ENCODE results near the gene DTD2. TPM values are rescaled to one million over a fixed set of nuclear protein-coding genes. Genes with fewer than 3 reads are reported as not detected.
"Not testable (repeated sequence)": the region's sequence is repeated elsewhere in the genome, so short reads cannot be mapped to it uniquely, and the experiment has no call there.

DTD2 gene
- 22.3 TPM for polyA plus RNA-seq (ENCODE audit: insufficient read length)
- long read RNA-seq, donor 1, transcript DTD2-203 (3 exons, 823 nt), result major isoform, 5 of 8 reads
- long read RNA-seq, donor 1, partial matches to known transcripts, result 0 of 8 reads
- long read RNA-seq, donor 1, other reads (novel, unspliced or antisense), result 0 of 8 reads
- long read RNA-seq, donor 2, partial matches to known transcripts, result 0 of 4 reads
- long read RNA-seq, donor 2, other reads (novel, unspliced or antisense), result 0 of 4 reads
- long read RNA-seq, donor 3, partial matches to known transcripts, result 0 of 3 reads
- long read RNA-seq, donor 3, other reads (novel, unspliced or antisense), result 0 of 3 reads
- long read RNA-seq, donor 4, partial matches to known transcripts, result 0 of 1 reads
- long read RNA-seq, donor 4, other reads (novel, unspliced or antisense), result 0 of 1 reads
- long read RNA-seq, donor 5, partial matches to known transcripts, result 0 of 2 reads
- long read RNA-seq, donor 5, other reads (novel, unspliced or antisense), result 0 of 2 reads
- long read RNA-seq, donor 6, partial matches to known transcripts, result 0 of 5 reads
- long read RNA-seq, donor 6, other reads (novel, unspliced or antisense), result 0 of 5 reads
- long read RNA-seq, donor 7, transcript DTD2-203 (3 exons, 823 nt), result major isoform, 9 of 11 reads
- long read RNA-seq, donor 7, partial matches to known transcripts, result 0 of 11 reads
- long read RNA-seq, donor 7, other reads (novel, unspliced or antisense), result 0 of 11 reads
- long read RNA-seq, donor 8, result 0 reads

DNA sequence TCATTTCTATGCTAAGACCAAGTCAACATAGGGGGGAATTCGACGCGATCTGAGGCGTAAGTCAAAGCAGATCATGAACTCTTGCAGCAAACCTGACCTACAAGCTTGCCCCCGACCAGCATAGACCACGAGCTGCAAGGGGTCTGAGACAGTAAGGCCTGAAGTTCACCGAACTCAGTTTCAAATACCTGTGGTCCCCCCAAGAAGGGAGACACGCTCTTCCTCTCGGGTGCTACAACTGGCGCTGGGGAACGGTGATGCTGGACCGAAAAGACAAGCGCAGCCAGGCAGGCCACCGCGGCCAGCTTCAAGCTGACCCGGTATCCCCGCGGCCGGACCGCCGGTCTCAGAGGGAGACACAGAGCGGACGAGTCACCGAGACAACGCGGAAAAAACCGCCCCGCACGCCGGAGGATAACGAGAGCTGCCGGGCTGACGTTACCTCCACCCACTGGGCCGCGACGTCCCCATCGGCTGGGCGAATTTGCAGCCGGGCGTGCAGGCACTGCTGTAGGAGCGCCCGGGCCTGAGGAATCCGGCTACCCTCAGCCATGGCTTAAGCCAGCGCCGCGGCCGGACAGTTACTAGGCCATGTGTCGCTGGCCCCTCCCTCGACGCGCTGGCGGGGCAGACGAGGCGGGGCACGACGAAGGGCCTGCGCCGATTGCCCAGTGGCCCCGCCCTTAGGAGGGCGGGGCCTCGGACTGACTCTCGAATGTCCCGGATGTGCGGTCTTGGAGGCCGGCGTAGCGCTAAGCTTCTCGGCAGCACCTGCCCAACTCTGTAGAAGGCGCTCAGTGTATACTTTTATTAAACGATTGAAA lies at the start of gene DTD2:
TSS of gene DTD2 (minus strand) at position 666 of the 824 bp plus-strand sequence. CDS start at position 553, 113 bp downstream.
- DNase-seq, result peak; percentile 96

DNA sequence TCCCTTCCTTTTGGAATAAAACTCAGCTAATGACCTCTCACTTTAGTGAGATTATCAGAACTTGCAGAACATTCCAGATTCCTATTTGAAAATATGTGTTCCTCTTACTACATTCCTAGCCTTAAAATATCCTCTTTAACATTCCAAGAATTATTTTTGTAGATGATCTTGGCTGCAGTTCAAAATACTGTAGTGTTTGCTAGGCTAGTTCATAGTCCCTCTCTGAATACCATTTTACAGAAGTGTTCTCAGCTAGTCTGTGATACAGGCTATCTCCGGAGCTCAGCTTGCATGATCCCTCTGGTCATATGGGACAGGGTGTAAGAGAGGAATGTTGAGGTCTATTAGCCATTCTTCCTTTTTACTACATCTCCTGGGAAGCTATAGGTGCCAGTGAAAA lies 48.1 kb upstream of the DTD2 start:
- peak; percentile 19 for DNase-seq

DNA sequence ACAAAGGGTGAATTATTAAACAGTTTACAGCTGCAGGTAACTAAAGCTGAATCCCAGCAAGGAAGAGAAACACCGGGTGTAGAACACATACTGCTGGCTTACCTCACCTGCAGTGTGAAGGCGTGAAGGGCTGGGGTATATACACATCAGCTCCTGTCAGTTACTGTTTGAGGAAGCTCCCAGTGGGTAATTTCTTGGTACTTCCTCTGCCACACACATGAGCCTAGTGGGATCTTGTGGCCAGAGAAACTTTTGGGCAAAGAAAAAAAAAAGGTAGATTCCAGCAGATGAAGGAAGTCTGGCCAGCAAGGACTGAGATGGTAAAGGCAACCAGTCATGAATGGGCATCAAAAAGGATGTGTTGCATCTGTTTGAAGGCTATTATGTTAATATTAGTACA lies 44.6 kb upstream of the DTD2 start:
- DNase-seq, result no peak

DNA sequence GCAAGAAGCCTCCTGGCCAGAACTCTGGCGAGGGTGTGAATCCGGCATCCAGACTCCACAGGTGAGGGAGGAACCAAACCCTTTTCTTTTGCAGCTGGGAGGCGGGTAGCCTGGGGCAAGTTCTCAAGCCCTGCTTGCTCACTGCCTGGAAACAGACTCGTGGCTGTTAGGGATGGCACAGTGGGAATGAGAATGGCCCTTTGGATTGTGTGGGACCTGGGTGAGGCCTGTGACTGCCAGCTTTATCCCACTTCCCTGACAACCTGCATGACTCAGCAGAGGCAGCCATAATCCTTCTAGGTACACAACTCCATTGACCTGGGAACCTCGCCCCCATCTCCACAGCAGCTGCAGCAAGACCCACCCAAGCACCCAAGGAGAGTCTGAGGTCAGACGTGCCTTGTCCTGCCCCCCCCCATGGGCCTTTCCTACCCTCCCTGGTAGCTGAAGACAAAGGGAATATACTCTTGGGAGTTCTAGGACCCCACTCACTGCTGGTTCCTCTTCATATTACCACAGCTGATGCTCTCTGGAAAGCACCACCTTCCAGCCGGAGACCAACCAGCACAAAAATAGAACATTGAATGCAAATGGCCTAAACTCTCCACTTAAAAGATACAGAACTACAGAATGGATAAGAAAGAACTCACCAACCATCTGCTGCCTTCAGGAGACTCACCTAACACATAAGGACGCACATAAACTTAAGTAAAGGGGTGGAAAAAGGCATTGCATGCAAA lies 35.6 kb upstream of the DTD2 start:
- no peak for DNase-seq

DNA sequence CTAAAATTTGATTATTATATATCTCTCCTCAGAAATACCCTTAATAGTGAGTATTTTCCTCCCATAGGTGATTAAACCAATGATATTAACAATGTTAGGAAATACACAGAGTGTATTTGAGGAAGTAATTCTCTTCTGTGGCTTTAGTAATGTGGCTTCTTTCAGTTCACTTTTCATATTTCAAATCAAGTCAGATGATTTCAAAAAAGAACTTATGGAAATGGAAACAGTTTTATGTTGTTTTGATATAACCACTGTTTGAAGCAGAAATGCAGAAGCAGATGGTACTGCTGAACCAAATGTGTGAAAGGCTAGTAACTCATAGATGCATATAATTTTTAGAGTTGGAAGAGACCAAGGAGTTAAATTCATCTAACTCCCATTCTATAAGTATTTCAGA lies 32.4 kb upstream of the DTD2 start:
- DNase-seq, result no peak

DNA sequence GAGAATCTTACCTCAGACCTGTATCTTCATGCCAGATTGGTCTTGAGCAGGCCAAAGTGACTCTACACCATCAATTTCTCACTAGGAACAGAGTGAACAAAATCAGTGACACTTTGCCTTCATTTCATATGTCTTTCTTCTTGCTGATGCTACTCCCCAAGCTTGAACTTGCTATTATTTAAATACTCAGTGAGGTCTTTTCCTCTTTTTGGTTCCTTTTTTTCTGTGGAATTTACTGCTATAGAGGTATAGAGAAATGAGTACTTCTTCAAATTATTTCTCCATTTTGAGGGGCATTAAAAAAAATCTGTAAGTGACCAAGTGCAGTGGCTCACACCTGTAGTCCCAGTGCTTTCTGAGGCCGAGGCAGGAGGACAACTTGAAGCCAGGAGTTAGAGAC lies 30.6 kb upstream of the DTD2 start, which contains the start of gene GPR33:
TSS of gene GPR33 (minus strand) at position 154 of the 400 bp plus-strand sequence. CDS start 4,074 bp downstream, outside the sequence.
- no peak for DNase-seq

DNA sequence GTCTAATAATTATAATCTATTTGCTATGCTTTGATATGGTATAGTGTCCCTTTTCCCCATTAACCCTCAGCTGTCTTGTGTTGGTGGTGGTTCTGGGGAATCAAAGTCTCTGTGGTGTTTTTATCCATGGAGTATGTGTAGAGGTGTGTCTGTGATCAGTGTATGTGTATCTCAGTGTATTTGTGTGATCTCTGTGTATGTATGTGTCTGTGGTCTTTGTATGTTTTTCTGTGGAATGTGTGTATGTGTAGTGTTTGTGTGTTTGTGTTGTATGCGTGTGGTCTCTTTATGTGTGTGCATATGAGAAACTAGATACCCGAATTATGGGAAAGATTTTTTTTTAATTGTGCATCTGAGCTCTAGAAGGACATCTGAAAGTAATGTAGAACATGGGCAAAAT lies 29.5 kb upstream of the DTD2 start:
- DNase-seq, result no peak

DNA sequence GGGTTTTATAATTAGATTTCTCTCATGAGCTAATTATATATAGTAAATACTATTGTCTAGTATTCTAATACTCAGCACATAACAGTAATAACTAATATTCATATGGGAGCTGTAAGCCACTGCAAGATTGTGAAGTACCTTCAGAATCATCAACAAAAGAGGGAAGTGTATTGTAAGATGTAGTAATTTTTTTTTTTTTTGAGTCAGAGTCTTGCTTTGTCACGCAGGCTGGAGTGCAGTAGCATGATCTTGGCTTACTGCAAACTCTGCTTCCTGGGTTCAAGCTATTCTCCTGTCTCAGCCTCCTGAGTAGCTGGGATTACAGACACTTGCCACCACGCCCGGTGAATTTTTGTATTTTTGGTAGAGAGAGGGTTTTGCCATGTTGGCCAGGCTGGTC lies 27.4 kb upstream of the DTD2 start:
- DNase-seq, result no peak

DNA sequence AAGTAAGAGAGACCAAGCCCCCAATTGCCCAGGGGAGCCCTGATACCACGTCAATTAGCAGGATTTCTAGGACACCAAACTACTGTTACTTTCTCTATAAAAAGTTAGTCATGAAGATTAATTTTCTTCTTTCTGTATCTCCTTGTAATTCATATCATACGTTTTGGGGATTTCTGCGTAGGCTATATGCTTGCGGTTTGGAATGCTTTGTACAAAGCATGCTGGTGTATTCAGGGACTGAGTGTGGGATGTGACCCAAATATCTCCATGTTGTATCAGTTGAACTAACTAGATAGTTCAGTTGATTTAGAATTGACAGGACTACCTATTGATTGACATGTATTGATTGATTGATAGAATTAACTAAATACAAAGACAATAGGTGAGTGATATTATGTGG lies 22.9 kb upstream of the DTD2 start:
- DNase-seq, result no peak

DNA sequence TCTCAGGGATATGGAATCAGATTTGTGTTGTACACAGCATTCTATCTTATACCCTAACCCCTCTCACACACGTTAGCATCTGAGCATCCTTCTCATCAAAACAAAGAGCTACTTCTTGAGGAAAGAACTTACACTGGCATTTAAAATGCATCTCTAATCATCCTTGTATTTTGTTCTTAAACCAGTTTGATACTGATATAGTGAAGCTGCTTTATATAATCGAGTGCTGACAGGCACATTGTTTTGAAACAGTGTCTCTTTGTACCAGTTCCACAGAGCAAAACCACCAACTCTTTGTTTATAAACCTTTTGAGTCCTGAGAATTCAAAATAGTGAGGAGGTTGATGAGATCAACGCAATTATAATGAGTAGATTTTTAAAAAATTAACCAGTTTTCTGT lies 21.7 kb upstream of the DTD2 start:
- DNase-seq, result no peak

DNA sequence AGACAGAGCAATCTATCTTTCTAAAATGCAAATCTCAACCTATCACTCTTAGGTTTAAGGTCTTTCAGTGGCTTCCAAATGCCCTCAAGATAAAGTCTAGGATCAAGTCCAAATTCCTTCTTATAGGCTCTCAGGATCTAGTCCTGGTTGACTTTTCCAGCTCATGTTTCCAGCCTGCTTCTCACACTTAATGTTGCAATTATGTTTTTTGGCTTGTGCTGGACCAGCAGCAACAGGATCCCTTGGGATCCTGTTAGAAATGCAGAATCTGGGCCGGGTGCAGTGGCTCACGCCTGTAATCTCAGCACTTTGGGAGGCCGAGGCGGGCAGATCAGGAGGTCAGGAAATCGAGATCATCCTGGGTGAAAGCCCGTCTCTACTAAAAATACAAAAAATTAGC lies 19.9 kb upstream of the DTD2 start:
- DNase-seq, result no peak

DNA sequence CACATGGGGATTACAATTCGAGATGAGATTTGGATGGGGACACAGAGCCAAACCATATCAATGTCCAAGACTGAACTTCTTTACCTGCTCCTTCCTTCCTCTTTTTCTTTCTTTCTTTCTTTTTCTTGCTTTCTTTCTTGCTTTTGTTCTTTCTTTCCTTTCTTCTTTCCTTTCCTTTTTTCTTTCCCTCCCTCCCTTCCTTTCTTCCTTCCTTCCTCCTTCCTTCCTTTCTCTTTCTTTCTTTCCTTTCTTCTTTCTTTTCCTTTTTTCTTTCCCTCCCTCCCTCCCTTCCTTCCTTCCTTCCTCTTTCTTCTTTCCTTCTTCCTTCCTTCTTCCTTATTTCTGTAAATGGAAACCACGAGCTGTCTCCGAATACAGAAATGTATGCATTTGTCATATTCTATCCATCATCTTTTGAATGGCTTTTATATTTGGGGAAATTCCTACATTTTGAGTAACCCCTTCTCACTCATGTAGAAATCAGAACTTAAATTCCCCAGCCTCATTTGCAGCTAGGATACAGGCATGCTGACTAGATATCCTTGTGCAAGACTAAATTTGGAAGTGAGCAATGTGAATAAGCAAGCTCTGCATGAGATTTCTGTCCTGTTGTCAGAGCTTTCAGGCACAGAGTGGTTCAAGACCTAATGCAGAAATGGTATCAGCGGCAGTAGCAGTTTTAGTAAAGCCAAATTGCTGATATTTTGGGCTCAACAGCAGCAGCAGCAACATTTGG lies 19.0 kb upstream of the DTD2 start:
- no peak for DNase-seq

DNA sequence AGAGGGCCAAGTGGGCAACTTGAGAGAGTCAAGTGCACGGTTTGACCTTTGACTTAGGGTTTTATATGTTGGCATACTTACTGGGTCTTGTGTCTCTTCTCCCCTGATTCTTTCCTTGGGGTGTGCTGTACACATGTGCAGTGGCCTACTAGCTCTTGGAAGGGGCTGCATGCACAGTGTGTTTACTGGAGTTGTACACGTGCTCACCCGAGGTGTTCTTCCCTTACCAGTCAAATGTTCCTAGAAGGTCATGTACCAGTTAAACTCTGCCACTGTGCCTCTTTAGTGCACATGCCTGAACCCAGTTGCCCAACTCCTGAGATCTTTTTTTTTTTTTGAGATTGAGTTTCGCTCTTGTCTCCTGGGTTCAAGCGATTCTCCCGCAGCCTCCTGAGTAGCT lies 9.2 kb upstream of the DTD2 start:
- DNase-seq, result no peak

DNA sequence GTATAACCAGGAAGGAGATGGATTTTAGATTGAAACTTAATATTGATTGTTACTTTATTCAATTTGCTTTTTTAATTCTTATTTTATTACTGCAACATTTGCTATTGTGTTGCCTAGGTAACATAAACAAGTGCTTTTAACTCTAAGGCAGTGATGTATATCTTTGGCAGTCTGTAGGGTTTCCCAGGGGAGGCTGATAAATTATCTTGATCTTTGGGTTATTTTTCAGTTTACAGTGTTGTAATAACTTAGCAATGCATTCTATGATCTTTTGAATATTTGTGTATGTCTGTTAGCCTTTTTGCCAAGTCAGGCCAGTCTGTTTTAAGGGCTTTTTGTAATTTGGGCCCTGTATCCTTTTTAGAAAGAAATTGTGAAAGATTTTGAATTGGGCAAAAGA lies 7.8 kb upstream of the DTD2 start:
- DNase-seq, result no peak

DNA sequence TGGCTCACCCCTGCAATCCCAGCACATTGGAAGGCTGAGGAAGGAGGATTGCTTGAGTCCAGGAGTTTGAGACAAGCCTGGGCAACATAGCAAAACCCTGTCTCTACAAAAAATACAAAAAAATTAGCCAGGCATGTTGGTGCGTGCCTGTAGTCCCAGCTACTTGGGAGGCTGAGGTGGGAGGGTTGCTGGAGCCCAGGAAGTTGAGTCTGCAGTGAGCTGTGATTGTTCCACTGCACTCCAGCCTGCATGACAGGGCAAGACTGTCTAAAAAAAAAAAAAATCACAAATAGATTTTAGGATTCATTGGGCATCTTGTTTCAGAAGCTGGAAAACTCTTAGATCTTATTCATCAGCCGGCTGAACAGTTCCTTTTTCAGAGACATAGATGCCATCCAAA lies 5.1 kb upstream of the DTD2 start:
- not testable (repeated sequence) for DNase-seq

DNA sequence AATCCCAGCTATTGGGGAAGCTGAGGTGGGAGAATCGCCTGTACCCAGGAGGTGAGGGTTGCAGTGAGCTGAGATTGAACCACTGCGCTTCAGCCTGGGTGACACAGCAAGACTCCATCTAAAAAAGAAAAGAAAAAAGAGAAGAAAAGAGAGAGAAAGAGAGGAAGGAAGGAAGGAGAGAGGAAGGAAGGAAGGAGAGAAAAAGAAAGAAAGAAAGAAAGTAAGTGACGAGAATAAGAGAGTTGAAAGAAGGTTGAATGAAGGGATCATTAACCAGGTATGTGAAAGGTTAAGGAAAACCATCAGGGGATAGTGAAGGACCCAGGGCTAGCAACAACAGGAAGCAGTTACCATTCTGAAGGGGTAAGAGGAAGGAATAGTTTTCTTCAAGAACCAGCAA lies 4.2 kb upstream of the DTD2 start:
- no peak for DNase-seq

DNA sequence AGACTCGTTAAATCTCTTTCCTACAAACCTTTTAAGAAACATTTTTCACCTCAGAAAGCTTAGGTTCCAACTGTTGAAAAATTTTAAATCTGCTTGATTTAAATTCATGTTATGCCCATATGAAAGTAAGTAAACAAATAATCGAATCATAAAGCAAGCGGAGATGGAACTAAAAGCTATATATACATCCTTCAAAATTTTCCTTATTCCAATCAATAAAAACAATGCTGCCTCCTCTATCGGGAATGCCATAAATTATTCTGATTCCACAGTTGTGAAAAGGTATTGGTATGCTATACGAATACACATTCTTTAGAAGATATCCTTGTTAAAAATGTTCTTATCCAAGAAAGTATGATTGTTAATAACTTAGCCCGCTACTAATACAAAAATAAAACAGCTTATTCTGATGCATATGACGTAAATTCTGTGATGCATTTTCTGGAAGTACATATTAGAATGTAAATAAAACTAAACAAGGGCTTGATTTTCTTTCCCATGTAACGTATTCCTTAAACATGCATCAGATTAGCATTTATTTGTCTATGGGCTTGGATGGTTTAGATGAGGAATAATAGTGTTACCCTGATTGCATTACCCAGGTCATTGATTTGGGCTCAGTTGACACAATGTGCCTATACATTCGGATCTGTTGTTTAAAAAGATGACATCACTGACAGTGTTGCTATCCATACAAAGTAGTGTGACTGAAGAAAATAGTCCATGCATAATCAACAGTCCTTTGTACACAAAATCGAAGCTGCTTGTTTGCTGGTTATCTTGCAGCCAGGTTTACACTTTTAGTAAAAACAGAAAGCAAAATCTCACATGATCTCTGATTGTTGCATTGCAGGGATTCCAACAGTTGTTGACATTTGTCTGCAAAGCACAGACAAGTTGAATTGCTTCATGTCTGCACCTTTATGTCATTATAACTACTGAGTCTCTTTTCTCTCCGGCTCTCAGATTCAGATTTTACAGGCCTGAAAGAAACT lies 656 bp upstream of the DTD2 start:
- DNase-seq, result no peak

DNA sequence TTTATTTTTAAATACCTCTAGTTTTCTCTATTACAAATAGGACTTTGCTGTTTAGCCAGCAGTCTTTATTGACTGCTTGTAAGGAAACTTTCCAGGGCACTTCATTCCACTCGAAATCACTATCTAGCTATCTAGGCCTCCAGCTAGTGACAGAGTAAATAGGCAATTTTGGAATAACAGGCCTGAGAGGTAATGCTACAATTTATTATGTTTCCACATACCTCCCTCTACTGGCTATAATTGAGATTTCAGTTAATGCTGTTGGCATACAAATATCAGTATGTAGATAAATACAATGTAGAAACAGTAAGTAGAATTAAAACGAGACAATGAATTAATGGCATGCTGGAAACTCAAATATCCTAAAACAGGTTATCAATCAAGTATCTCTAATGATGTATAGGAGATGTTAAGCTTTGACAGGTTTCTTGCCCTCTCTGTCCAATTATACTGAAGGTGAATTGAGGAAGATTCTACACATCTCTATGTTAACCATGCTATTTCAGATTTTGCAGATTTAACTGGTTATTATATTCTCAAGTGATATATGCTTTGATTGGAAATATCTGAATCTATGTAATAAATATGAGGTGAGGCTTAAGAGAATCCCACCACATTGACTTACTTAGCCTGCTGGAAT lies 7.2 kb downstream of the DTD2 start:
- no peak for DNase-seq

DNA sequence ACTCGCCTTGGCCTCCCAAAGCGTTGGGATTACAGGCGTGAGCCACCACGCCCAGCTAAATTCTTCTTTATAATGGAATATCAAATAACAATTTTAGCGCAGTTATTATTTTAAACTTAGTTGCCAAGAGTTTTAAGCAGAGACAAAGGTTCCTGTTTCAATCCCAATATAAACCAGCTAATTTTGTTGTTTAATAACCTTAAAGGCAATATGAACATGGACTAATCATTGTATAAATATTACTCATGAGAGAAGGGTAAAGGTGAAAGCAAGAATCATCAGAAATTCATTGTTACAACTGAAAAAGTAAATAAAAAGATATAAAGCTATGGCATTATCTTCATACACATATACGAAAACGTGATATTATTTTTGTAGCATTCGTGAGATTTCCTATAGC lies 8.2 kb downstream of the DTD2 start:
- no peak for DNase-seq

Measured in left kidney (tissue), 8 donors.